Naive thymus-derived CD4-positive, alpha-beta T cell (primary cell): ENCODE data around the gene SMIM13. TPM values are rescaled to one million over a fixed set of nuclear protein-coding genes. Genes with fewer than 3 reads are reported as not detected.
A peak's percentile ranks its signal among the peaks of the same experiment; 100 is the strongest.

ENCODE experiments used
- ATAC-seq: fragments of 150-1000 bp; cut with Tn5 transposase; 2 replicates; pipeline ENCODE4 v1.10.0; 2021; ENCODE audit warnings: mild to moderate bottlenecking, moderate library complexity
- CTCF ChIA-PET: fragments of 350-600 bp; sonication (Branson Sonifier 250); formaldehyde crosslinking; loops from one replicate; lab custom pipeline; 2021; ENCODE audit warnings: antibody characterized with exemption; lab: Charles Lee
- POLR2A ChIA-PET: fragments of 350-600 bp; sonication (Branson Sonifier 250); formaldehyde crosslinking; loops from one replicate; lab custom pipeline; 2021; ENCODE audit warnings: antibody characterized with exemption, inconsistent platforms; lab: Charles Lee
- DNase-seq, 9 donors: peaks; one replicate each; pipeline versions ENCODE4 v3.0.0 to v3.0.0-alpha.2; 2020 to 2022; ENCODE audit warnings: mixed read lengths in 1 of 9
- H3K27ac ChIP-seq: one replicate; pipeline ENCODE4 v1.7.0; 2013; ENCODE audit warnings: mild to moderate bottlenecking, low read depth, low read length, moderate library complexity
- H3K27me3 ChIP-seq, 2 donors: one replicate each; pipeline ENCODE4 v1.7.0; 2013; ENCODE audit warnings: low read length in 2 of 2, mild to moderate bottlenecking in 2 of 2, moderate library complexity in 2 of 2; ENCODE audit not compliant: control insufficient read depth in 2 of 2, insufficient read depth in 2 of 2
- H3K36me3 ChIP-seq, 3 experiments: 1 replicate in 2 of 3; 2 replicates in 1 of 3; pipeline ENCODE4 v1.7.0; 2013; ENCODE audit warnings: low read length in 3 of 3, mild to moderate bottlenecking in 3 of 3, moderate library complexity in 1 of 3; ENCODE audit not compliant: insufficient read depth in 3 of 3, control insufficient read depth in 2 of 3
- H3K4me1 ChIP-seq, 2 donors: one replicate each; pipeline ENCODE4 v1.7.0; 2013; ENCODE audit warnings: low read length in 2 of 2, mild to moderate bottlenecking in 2 of 2, moderate library complexity in 1 of 2; ENCODE audit not compliant: control insufficient read depth in 2 of 2, insufficient read depth in 2 of 2
- H3K4me3 ChIP-seq: 2 replicates; pipeline ENCODE4 v1.7.0; 2013; ENCODE audit warnings: mild to moderate bottlenecking, low read length
- H3K9me3 ChIP-seq, 3 experiments: 1 replicate in 2 of 3; 2 replicates in 1 of 3; pipeline ENCODE4 v1.7.0; 2013; ENCODE audit warnings: low read length in 3 of 3; ENCODE audit not compliant: control insufficient read depth in 2 of 3
- H3K27ac Mint-ChIP-seq, 9 donors: one replicate each; pipeline ENCODE4 v1.8.0; 2020 to 2022; ENCODE audit warnings: mixed read lengths in 9 of 9, mild to moderate bottlenecking in 8 of 9, moderate library complexity in 5 of 9, inconsistent platforms in 2 of 9
- H3K27me3 Mint-ChIP-seq, 5 donors: one replicate each; pipeline ENCODE4 v1.8.0; 2021 to 2022; ENCODE audit warnings: mixed read lengths in 5 of 5, mild to moderate bottlenecking in 1 of 5
- H3K36me3 Mint-ChIP-seq, 5 donors: one replicate each; pipeline ENCODE4 v1.8.0; 2020 to 2022; ENCODE audit warnings: mixed read lengths in 5 of 5, mild to moderate bottlenecking in 3 of 5, inconsistent platforms in 1 of 5
- H3K4me1 Mint-ChIP-seq, 7 donors: one replicate each; pipeline ENCODE4 v1.8.0; 2020 to 2022; ENCODE audit warnings: mixed read lengths in 7 of 7, mild to moderate bottlenecking in 3 of 7, inconsistent platforms in 1 of 7
- H3K4me3 Mint-ChIP-seq, 10 donors: one replicate each; pipeline ENCODE4 v1.8.0; 2020 to 2022; ENCODE audit warnings: mild to moderate bottlenecking in 10 of 10, mixed read lengths in 10 of 10, moderate library complexity in 6 of 10, inconsistent platforms in 2 of 10
- H3K9me3 Mint-ChIP-seq, 11 donors: one replicate each; pipeline ENCODE4 v1.8.0; 2020 to 2022; ENCODE audit warnings: mixed read lengths in 11 of 11, mild to moderate bottlenecking in 4 of 11, inconsistent platforms in 1 of 11, moderate library complexity in 1 of 11
- intact Hi-C, 2 donors: fragments of 100-400 bp; cut with micrococcal nuclease; formaldehyde crosslinking; loops; one replicate each; pipeline ENCODE4 v1.15.1; 2023
- polyA plus RNA-seq, 2 donors: library from polyadenylated mRNA; unstranded; fragments of 300-500 nt; fragmentation: Illumina TruSeq; gene quantifications; one replicate each; pipeline ENCODE4 v1.2.3, GENCODE V29; 2021
- total RNA-seq, 6 experiments: library from RNA in 5 of 6; stranded (reverse) in 5 of 6; gene quantifications; 1 replicate in 5 of 6; 2 replicates in 1 of 6; pipeline ENCODE4 v1.2.3 and lab custom pipeline; 2021 to 2026

SMIM13 gene
- total and polyA plus RNA-seq, 7 experiments from 2014 or later: 0.64 to 9.9 (median 4.3) TPM

DNA sequence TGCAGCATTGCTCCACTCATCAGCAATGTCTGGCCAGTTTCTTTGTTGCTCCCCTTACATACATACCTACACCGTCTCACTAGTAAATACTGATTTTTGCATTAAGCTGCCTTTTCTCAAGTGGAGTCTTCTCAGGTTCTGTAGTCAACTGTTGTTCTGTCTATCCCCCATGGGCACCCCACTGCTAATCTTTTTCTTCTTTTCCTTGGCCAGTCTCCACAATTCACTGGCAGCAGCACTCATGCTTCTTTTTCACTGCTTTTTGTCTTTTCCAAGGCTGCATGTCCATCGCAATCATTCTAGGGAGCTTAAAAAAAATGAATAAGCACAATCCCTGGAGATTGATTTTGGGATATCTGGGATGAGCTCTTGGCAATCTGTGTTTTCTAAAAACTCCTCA, 28.2 kb downstream of the SMIM13 start:
- H3K4me3 ChIP-seq: no peak overlapping the region
- DNase-seq (no peak), ATAC-seq (no peak)
- peaks cover 7 to 47% (median 23%) of the 10 kb centered on the region in 7 donors for H3K4me1 Mint-ChIP-seq
- peaks cover 0 to 3% (median 0%) of the 10 kb centered on the region in 11 donors for H3K9me3 Mint-ChIP-seq
- H3K27me3 ChIP-seq: no peaks in the 10 kb centered on the region
- no peaks in the 10 kb centered on the region for H3K4me1 ChIP-seq
- H3K9me3 ChIP-seq: no peaks in the 10 kb centered on the region
- H3K36me3 Mint-ChIP-seq: peaks cover 0 to 35% (median 6%) of the 10 kb centered on the region in 5 donors
- no peak overlapping the region for H3K4me3 Mint-ChIP-seq
- no peak overlapping the region for H3K27ac ChIP-seq
- H3K27me3 Mint-ChIP-seq: no peaks in the 10 kb centered on the region
- no peaks in the 10 kb centered on the region for H3K36me3 ChIP-seq
- CTCF ChIA-PET: no interaction called here
- peak overlapping the region in 1 of 9 donors; percentile 12 for H3K27ac Mint-ChIP-seq
- POLR2A ChIA-PET: no interaction called here
- intact Hi-C loops: no loop called here

DNA sequence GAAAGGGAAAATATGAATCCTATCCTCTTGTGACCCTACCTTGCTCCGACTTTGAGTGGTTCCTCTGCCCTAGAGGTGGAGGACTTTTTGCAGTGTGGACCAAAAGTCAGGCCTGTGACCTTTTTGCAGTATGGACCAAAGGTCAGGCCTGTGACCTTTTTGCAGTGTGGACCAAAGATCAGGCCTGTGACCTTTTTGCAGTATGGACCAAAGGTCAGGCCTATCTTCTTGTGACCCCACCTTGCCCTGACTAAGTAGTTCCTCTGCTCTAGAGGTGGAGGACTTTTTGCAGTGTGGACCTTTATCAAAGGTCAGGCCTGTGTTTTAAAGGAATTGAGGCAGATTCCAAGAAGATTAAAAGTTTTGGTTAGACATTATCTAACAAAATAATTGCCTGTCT, 28.7 kb downstream of the SMIM13 start:
- intact Hi-C loops: no loop called here
- H3K27me3 ChIP-seq: no peaks in the 10 kb centered on the region
- peaks cover 0 to 3% (median 0%) of the 10 kb centered on the region in 11 donors for H3K9me3 Mint-ChIP-seq
- ATAC-seq (no peak), DNase-seq (no peak)
- peak overlapping the region in 1 of 9 donors; percentile 12 for H3K27ac Mint-ChIP-seq
- no peaks in the 10 kb centered on the region for H3K9me3 ChIP-seq
- peaks cover 7 to 49% (median 25%) of the 10 kb centered on the region in 7 donors for H3K4me1 Mint-ChIP-seq
- no peaks in the 10 kb centered on the region for H3K36me3 ChIP-seq
- no peaks in the 10 kb centered on the region for H3K27me3 Mint-ChIP-seq
- H3K4me3 Mint-ChIP-seq: no peak overlapping the region
- POLR2A ChIA-PET: no interaction called here
- H3K27ac ChIP-seq: no peak overlapping the region
- peaks cover 2 to 37% (median 10%) of the 10 kb centered on the region in 5 donors for H3K36me3 Mint-ChIP-seq
- CTCF ChIA-PET: interaction anchor here (0.9 kb wide), 1 partner anchor 374 kb away, joined by 3 read pairs; no protein-coding TSS in a partner anchor
- no peaks in the 10 kb centered on the region for H3K4me1 ChIP-seq
- no peak overlapping the region for H3K4me3 ChIP-seq

DNA sequence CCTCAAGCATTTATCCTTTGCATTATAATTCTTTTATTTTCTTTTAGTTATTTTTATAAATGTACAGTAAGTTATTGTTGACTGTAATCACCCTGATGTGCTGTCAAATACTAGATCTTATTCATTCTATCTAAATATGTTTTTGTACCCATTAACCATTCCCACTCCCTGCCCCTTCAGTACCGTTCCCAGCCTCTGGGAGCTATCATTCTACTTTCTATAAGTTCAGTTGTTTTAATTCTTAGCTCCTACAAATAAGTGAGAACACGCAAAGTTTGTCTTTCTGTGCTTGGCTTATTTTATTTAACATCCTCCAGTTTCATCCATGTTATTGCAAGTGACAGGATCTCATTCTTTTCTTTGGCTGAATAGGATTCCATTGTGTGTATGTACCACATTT, 30.3 kb downstream of the SMIM13 start:
- H3K9me3 Mint-ChIP-seq: peaks cover 0 to 3% (median 0%) of the 10 kb centered on the region in 11 donors
- H3K4me1 Mint-ChIP-seq: peaks cover 7 to 49% (median 24%) of the 10 kb centered on the region in 7 donors
- ChIA-PET CTCF (interaction anchor here (1.2 kb wide), 1 partner anchor 12 kb away, joined by 4 read pairs; no protein-coding TSS in a partner anchor), POLR2A (no interaction called here)
- peaks cover 3 to 43% (median 14%) of the 10 kb centered on the region in 5 donors for H3K36me3 Mint-ChIP-seq
- H3K27ac Mint-ChIP-seq: no peak overlapping the region
- Histone ChIP-seq H3K9me3 (no peaks in the 10 kb centered on the region), H3K27ac (no peak overlapping the region), H3K27me3 (no peaks in the 10 kb centered on the region), H3K36me3 (no peaks in the 10 kb centered on the region), H3K4me3 (no peak overlapping the region), H3K4me1 (no peaks in the 10 kb centered on the region)
- no peaks in the 10 kb centered on the region for H3K27me3 Mint-ChIP-seq
- no peak overlapping the region for H3K4me3 Mint-ChIP-seq
- intact Hi-C loops: no loop called here
- no peak for DNase-seq
- no peak for ATAC-seq

DNA sequence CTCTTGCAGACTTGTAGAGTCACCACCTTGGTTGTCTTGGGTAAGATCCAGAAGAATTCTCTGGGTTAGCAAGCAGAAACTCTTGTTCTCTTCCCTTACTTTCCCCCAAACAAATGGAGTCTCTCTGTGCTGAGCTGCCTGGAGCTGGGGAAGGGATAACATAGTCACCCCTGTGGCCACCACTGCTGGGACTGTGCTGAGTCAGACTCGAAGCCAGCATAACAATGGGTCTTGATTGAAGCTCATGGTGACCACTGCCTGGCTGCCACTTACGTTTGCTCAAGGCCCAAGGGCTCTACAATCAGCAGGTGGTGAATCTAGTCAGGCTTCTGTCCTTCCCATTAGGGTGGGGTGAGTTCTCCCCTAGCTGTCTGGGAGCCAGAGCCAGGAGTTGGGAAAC, 33.2 kb downstream of the SMIM13 start:
- Mint-ChIP-seq H3K27ac (no peak overlapping the region), H3K4me3 (no peak overlapping the region), H3K9me3 (peaks cover 0 to 3% (median 0%) of the 10 kb centered on the region in 11 donors), H3K4me1 (peaks cover 17 to 38% (median 20%) of the 10 kb centered on the region in 7 donors), H3K27me3 (no peaks in the 10 kb centered on the region), H3K36me3 (peaks cover 3 to 30% (median 16%) of the 10 kb centered on the region in 5 donors)
- ATAC-seq: no peak
- H3K9me3 ChIP-seq: no peaks in the 10 kb centered on the region
- H3K4me1 ChIP-seq: no peaks in the 10 kb centered on the region
- no peak overlapping the region for H3K27ac ChIP-seq
- intact Hi-C loops: no loop called here
- H3K27me3 ChIP-seq: no peaks in the 10 kb centered on the region
- H3K36me3 ChIP-seq: no peaks in the 10 kb centered on the region
- no peak for DNase-seq
- POLR2A ChIA-PET: no interaction called here
- CTCF ChIA-PET: no interaction called here
- H3K4me3 ChIP-seq: no peak overlapping the region

DNA sequence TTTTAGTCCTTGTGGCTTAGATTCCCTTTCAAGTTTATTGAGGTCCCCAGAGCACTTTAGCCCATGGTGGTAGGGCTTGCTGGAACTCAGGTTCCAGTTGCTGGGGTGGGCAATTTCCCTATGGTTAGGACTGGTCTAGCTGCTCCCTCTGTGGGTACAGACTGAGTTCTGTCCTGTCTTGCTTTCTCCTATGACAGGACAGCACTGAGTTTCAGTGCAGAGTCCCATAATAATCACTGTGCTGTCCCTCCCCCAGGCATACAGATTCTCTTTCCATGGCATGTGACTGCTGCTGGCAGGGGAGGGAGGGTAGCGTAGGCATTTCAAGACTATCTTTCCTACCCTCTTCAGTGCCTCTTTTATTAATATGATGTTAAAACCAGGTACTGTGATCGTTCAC, 35.0 kb downstream of the SMIM13 start:
- peaks cover 0 to 3% (median 0%) of the 10 kb centered on the region in 11 donors for H3K9me3 Mint-ChIP-seq
- ChIA-PET POLR2A (no interaction called here), CTCF (no interaction called here)
- no peak overlapping the region for H3K27ac Mint-ChIP-seq
- no peak for DNase-seq
- peaks cover 3 to 22% (median 16%) of the 10 kb centered on the region in 5 donors for H3K36me3 Mint-ChIP-seq
- Histone ChIP-seq H3K4me3 (no peak overlapping the region), H3K9me3 (no peaks in the 10 kb centered on the region), H3K27me3 (no peaks in the 10 kb centered on the region), H3K36me3 (no peaks in the 10 kb centered on the region), H3K27ac (no peak overlapping the region), H3K4me1 (no peaks in the 10 kb centered on the region)
- H3K4me1 Mint-ChIP-seq: peaks cover 17 to 34% (median 20%) of the 10 kb centered on the region in 7 donors
- no peaks in the 10 kb centered on the region for H3K27me3 Mint-ChIP-seq
- intact Hi-C loops: no loop called here
- ATAC-seq: no peak
- no peak overlapping the region for H3K4me3 Mint-ChIP-seq

DNA sequence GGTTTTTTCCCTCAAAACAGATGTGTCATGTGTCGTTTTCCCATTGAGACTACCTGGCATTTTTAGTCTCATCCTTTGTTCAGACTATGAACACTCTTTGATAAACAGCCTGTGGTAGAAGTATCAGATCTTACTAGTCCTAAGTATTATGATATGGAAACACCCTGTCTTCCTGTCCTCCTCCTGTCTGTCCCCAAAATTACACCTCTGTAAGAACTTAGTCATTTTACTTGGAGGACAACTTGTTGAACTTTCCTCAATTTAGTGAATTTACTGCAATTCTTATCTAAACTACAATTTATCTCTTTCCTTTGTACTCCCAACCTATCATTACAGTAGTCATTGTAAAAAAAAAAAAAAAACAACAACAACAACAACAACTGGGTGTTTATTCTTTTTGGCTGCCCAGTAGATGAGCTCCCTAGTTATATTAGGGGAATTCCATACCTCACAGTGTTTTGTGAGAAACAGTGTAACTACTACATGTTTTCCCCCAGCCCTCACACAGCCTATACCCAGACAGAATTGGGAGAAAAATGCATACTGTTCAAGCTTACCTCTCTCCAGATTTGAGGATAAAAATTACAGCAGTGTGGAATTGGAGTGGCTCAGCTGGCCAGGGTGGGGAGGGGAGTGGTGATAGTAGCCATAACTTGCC, 36.4 kb downstream of the SMIM13 start:
- POLR2A ChIA-PET: no interaction called here

DNA sequence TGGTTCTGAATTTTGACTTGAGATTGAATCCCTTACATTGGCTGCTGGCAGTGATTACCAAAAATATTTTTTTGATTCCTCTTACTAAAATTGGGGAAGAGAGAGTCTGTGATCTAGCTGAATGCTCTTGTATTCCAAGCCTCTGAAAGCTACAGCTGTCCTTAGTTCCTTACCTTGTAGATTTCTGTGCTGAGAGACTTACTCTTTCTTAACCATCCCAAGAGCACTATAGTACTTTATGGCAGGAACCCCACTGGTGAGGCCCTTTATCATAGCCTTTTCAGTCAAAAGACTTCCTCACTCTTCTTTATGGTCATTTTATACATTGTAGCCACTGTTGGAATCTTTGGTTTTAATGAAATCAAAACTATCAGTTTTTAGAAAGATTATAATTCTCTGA, 37.0 kb downstream of the SMIM13 start:
- CTCF ChIA-PET: no interaction called here
- Mint-ChIP-seq H3K27me3 (no peaks in the 10 kb centered on the region), H3K4me1 (peaks cover 11 to 26% (median 18%) of the 10 kb centered on the region in 7 donors), H3K36me3 (peaks cover 7 to 32% (median 29%) of the 10 kb centered on the region in 5 donors), H3K9me3 (peaks cover 0 to 2% (median 0%) of the 10 kb centered on the region in 11 donors), H3K4me3 (no peak overlapping the region), H3K27ac (no peak overlapping the region)
- Histone ChIP-seq H3K4me1 (no peaks in the 10 kb centered on the region), H3K27me3 (no peaks in the 10 kb centered on the region), H3K27ac (no peak overlapping the region), H3K36me3 (peaks cover 0 to 7% (median 0%) of the 10 kb centered on the region in 3 experiments), H3K9me3 (no peaks in the 10 kb centered on the region), H3K4me3 (no peak overlapping the region)
- intact Hi-C loops: no loop called here
- POLR2A ChIA-PET: no interaction called here
- no peak for DNase-seq
- ATAC-seq: no peak

More for the DNA sequence above, 36.4 kb downstream of the SMIM13 start:
- Mint-ChIP-seq H3K9me3 (peaks cover 0 to 2% (median 0%) of the 10 kb centered on the region in 11 donors), H3K4me1 (peaks cover 11 to 28% (median 19%) of the 10 kb centered on the region in 7 donors), H3K36me3 (peaks cover 7 to 29% (median 24%) of the 10 kb centered on the region in 5 donors), H3K27me3 (no peaks in the 10 kb centered on the region), H3K4me3 (no peak overlapping the region), H3K27ac (no peak overlapping the region)
- Histone ChIP-seq H3K4me3 (no peak overlapping the region), H3K4me1 (no peaks in the 10 kb centered on the region), H3K27me3 (no peaks in the 10 kb centered on the region), H3K27ac (no peak overlapping the region), H3K36me3 (peaks cover 0 to 3% (median 0%) of the 10 kb centered on the region in 3 experiments), H3K9me3 (no peaks in the 10 kb centered on the region)
- ATAC-seq (no peak), DNase-seq (no peak)
- intact Hi-C loops: no loop called here
- CTCF ChIA-PET: no interaction called here
